HEK293T (cell line): ENCODE data around the gene TTLL11.

ENCODE experiments used
- CTCF ChIA-PET: fragments of 350-600 bp; formaldehyde crosslinking; extraction: SDS; loops from one replicate; lab custom pipeline; 2021; ENCODE audit warnings: antibody characterized with exemption, inconsistent platforms; lab: Yijun Ruan, JAX
- POLR2A ChIA-PET: fragments of 350-600 bp; formaldehyde crosslinking; extraction: SDS; loops from one replicate; lab custom pipeline; 2020; ENCODE audit warnings: antibody characterized with exemption, inconsistent platforms; lab: Yijun Ruan, JAX
- DNase-seq: peaks from one replicate; pipeline ENCODE4 v3.0.0; 2012; ENCODE audit warnings: mixed read lengths; ENCODE audit errors: extremely low spot score
- ARNT ChIP-seq: fragments of 450-650 bp; IDR thresholded peaks from 2 replicates; pipeline ENCODE4 v1.6.1; 2017; ENCODE audit warnings: mild to moderate bottlenecking
- BHLHE40 ChIP-seq: fragments of 450-650 bp; IDR thresholded peaks from 2 replicates; pipeline ENCODE4 v1.6.1; 2016; ENCODE audit warnings: mild to moderate bottlenecking, moderate library complexity, borderline replicate concordance
- CTBP1 ChIP-seq: fragments of 450-650 bp; IDR thresholded peaks from 2 replicates; pipeline ENCODE4 v1.6.1; 2016; ENCODE audit warnings: borderline replicate concordance
- ELF4 ChIP-seq: fragments of 450-650 bp; IDR thresholded peaks from 2 replicates; pipeline ENCODE4 v1.6.1; 2017; ENCODE audit warnings: antibody characterized with exemption
- FOXA1 ChIP-seq: fragments of 450-650 bp; IDR thresholded peaks from 2 replicates; pipeline ENCODE4 v1.6.1; 2016; ENCODE audit warnings: mild to moderate bottlenecking
- FOXK2 ChIP-seq: fragments of 450-650 bp; IDR thresholded peaks from 2 replicates; pipeline ENCODE4 v1.6.1; 2016; ENCODE audit warnings: mild to moderate bottlenecking
- FOXM1 ChIP-seq: fragments of 450-650 bp; IDR thresholded peaks from 2 replicates; pipeline ENCODE4 v1.6.1; 2017; ENCODE audit warnings: mild to moderate bottlenecking, borderline replicate concordance
- HDGF ChIP-seq: fragments of 450-650 bp; IDR thresholded peaks from 2 replicates; pipeline ENCODE4 v1.6.1; 2017; ENCODE audit warnings: antibody characterized with exemption, borderline replicate concordance
- L3MBTL2 ChIP-seq: fragments of 450-650 bp; conservative IDR thresholded peaks from 2 replicates; pipeline ENCODE4 v1.6.1; 2016; ENCODE audit warnings: mild to moderate bottlenecking
- LEF1 ChIP-seq: fragments of 450-650 bp; IDR thresholded peaks from 2 replicates; pipeline ENCODE4 v1.6.1; 2017; ENCODE audit warnings: mild to moderate bottlenecking, borderline replicate concordance
- NFRKB ChIP-seq: fragments of 450-650 bp; IDR thresholded peaks from 2 replicates; pipeline ENCODE4 v1.6.1; 2016; ENCODE audit warnings: mild to moderate bottlenecking, moderate library complexity
- PKNOX1 ChIP-seq: fragments of 450-650 bp; IDR thresholded peaks from 2 replicates; pipeline ENCODE4 v1.6.1; 2016
- SP1 ChIP-seq: fragments of 450-650 bp; IDR thresholded peaks from 2 replicates; pipeline ENCODE4 v1.6.1; 2017
- SUZ12 ChIP-seq: fragments of 450-650 bp; IDR thresholded peaks from 2 replicates; pipeline ENCODE4 v1.6.1; 2016; ENCODE audit warnings: mild to moderate bottlenecking
- TARDBP ChIP-seq: fragments of 450-650 bp; IDR thresholded peaks from 2 replicates; pipeline ENCODE4 v1.6.1; 2016
- ZNF384 ChIP-seq: fragments of 450-650 bp; IDR thresholded peaks from 2 replicates; pipeline ENCODE4 v1.6.1; 2016

The TTLL11 gene

DNA sequence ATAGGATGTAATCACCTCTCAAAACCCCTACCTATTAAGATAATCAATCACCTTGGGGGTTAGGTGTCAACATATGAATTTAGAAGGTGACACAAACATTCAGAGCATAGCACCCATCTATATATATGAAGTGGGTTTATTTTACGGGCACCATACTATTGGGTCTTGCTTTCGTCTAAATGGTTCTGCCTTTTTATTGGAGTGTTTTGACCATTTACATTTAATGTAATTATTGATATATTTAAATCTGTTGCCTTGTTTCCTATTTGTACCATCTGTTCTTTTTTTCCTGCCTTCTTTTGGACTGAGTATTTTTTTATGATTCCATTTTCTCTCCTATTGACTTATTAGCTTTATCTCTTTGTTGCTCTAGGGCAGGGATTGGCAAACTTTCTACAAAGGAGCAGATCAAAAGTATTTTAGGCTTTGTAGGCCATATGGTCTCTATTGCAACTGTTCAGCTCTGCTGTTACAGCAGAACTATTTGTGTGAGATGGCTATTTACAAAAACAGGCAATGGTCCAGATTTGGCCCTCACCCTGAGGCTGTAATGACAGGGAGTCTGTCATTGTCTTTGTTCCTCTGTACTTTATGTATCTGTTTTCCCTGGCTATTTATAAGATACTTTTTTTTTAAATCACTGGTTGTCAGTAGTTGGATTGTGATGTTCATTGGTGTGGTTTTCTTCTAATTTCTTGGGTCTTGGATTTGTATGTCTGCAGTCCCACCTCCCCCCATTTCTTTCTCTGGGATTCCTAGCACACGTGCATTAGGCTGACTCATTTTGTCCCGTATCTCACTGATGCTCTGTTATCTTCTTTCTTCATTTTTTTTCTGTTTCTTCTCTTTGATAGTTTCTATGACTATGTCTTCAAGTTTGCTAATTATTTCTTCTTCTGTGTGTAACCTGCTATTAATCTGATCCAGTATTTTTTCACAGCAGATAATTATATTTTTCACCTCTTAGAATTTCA lies 314.6 kb downstream of the TTLL11 start:
- POLR2A ChIA-PET = no interaction called here
- TF ChIP-seq PKNOX1 = no peak
- DNase-seq = no peak
- CTCF ChIA-PET = interaction anchor here (0.7 kb wide), 1 partner anchor 1280 kb away, joined by 3 read pairs; no protein-coding TSS in a partner anchor

DNA sequence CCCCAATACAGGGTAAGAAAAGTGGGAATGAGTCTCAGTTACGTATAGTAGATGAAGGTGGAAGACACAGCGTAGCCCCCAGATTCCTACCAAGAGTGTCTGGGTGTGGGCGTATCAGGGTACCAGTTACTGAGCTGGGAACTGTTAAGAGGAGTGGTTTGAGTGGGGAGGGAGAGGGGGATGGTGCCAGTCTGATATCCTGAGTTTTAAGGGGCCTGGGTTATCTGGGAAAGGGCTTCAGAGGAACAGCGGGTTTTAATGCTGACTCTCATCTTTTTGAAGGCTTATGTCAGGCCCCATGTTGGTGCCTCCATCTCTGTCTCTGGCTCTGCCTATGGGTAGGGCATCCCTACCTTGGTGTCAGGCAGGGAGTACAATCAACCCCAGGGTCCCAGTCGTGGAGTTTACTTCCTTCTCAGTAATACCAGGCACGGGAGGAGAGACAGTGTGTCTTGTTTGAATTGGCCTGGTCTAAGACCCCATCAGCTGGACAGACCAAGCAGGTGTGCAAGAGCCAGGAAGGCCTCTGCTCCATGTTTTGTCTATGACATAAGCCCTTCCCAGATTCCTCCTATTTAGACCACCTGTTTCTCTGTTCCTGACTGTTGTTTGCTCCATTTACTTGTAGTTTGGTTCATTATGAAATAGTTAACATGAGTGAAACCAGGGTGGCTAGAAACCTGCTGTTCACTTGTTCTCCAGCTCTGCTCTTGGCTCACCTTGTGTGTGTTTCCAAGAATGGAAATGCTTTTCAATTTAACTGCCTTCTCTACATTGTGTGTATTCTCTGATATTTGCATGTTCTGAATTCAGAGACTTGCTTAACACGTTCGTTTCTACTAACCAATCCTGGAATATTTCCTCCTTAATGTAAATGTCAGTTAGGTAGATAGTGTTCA lies 316.1 kb downstream of the TTLL11 start:
- no peak for DNase-seq
- ChIA-PET CTCF (no interaction called here), POLR2A (no interaction called here)
- TF ChIP-seq ZNF384 (no peak), NFRKB (no peak), L3MBTL2 (no peak), FOXK2 (no peak), FOXA1 (no peak), LEF1 (no peak)

- DNase-seq = no peak
- TF ChIP-seq ELF4 = no peak
- TF ChIP-seq FOXK2 = no peak
- no peak for TF ChIP-seq BHLHE40
- no peak for TF ChIP-seq L3MBTL2
- TF ChIP-seq HDGF = no peak
- TF ChIP-seq SUZ12 = no peak
- TF ChIP-seq FOXM1 = no peak
- TF ChIP-seq FOXA1 = no peak
- no peak for TF ChIP-seq LEF1
- no peak for TF ChIP-seq ARNT
- TF ChIP-seq CTBP1 = no peak
- no peak for TF ChIP-seq NFRKB
- TF ChIP-seq TARDBP = no peak
- no peak for TF ChIP-seq SP1
- no peak for TF ChIP-seq ZNF384
- TF ChIP-seq PKNOX1 = no peak
- ChIA-PET CTCF (no interaction called here), POLR2A (no interaction called here)
Observed at GRCh38 chr9:121776001-121776738, 316.9 kb downstream of the TTLL11 start.

GRCh38 chr9:121774715-121775613 lies 318.1 kb downstream of the TTLL11 start:
- DNase-seq = no peak
- POLR2A ChIA-PET = no interaction called here
- TF ChIP-seq LEF1 (no peak), BHLHE40 (no peak), PKNOX1 (no peak), HDGF (no peak), NFRKB (no peak), FOXK2 (no peak), SUZ12 (no peak), FOXA1 (no peak), CTBP1 (no peak), L3MBTL2 (no peak), FOXM1 (no peak), ZNF384 (no peak), ELF4 (no peak), ARNT (no peak)
- CTCF ChIA-PET = no interaction called here
